H1 (cell line): ENCODE data around the gene CD47. TPM values are rescaled to one million over a fixed set of nuclear protein-coding genes. Genes with fewer than 3 reads are reported as not detected.

ENCODE experiments used
- CTCF ChIA-PET: fragments of 300-600 bp; sonication (Branson Sonifier 250); formaldehyde crosslinking; loops from one replicate; lab custom pipeline; 2021; ENCODE audit not compliant: partially characterized antibody; lab: Charles Lee
- POLR2A ChIA-PET: fragments of 300-600 bp; sonication (Branson Sonifier 250); formaldehyde crosslinking; loops from one replicate; lab custom pipeline; 2021; ENCODE audit warnings: inconsistent platforms; ENCODE audit not compliant: partially characterized antibody; lab: Charles Lee
- DNase-seq, 2 experiments: peaks; one replicate each; pipeline versions ENCODE4 v3.0.0 to v3.0.0-alpha.2; 2010 to 2022; ENCODE audit warnings: low spot score in 2 of 2, low read depth in 1 of 2, mixed read lengths in 1 of 2
- FAIRE-seq: peaks from 2 replicates; lab custom pipeline; 2011; peaks lifted over from hg19 to GRCh38; lab: Jason Lieb, UNC
- H2AFZ ChIP-seq: 2 replicates; pipeline ENCODE4 v1.8.1; 2012; ENCODE audit warnings: low read length, inconsistent platforms
- H2AK5ac ChIP-seq: 2 replicates; pipeline ENCODE4 v1.6.1; 2013; ENCODE audit warnings: low read depth, low read length
- H2BK120ac ChIP-seq: replicated peaks from 2 replicates; pipeline ENCODE3; 2013; ENCODE audit warnings: low read depth, low read length, inconsistent platforms
- H2BK12ac ChIP-seq: 2 replicates; pipeline ENCODE4 v1.6.1; 2013; ENCODE audit warnings: low read depth, low read length
- H2BK15ac ChIP-seq: 2 replicates; pipeline ENCODE4 v1.6.1; 2013; ENCODE audit warnings: low read length
- H2BK20ac ChIP-seq: 2 replicates; pipeline ENCODE4 v1.6.1; 2013; ENCODE audit warnings: low read length
- H2BK5ac ChIP-seq: 2 replicates; pipeline ENCODE4 v1.6.1; 2013; ENCODE audit warnings: low read depth, low read length
- H3K14ac ChIP-seq: 2 replicates; pipeline ENCODE4 v1.6.1; 2013; ENCODE audit warnings: inconsistent platforms; ENCODE audit not compliant: insufficient read length
- H3K18ac ChIP-seq: 2 replicates; pipeline ENCODE4 v1.6.1; 2013; ENCODE audit warnings: low read length; ENCODE audit errors: extremely low read depth
- H3K23ac ChIP-seq: 2 replicates; pipeline ENCODE4 v1.6.1; 2013; ENCODE audit warnings: inconsistent platforms; ENCODE audit not compliant: insufficient read length
- H3K23me2 ChIP-seq: 2 replicates; pipeline ENCODE4 v1.6.1; 2013; ENCODE audit warnings: low read depth, low read length
- H3K27ac ChIP-seq: 2 replicates; pipeline ENCODE4 v1.6.1; 2011; ENCODE audit warnings: low read depth, low read length, inconsistent platforms
- H3K27me3 ChIP-seq, 4 experiments: replicated peaks in 1 of 4; 1 replicate in 1 of 4; 2 replicates in 3 of 4; pipeline versions ENCODE4 v1.6.1 to v1.8.1; 2011 to 2013; ENCODE audit warnings: low read length in 3 of 4, mild to moderate bottlenecking in 3 of 4, inconsistent platforms in 2 of 4, mixed read lengths in 2 of 4, moderate library complexity in 1 of 4; ENCODE audit not compliant: control insufficient read depth in 3 of 4, insufficient read depth in 3 of 4; ENCODE audit errors: extremely low read depth in 1 of 4
- H3K36me3 ChIP-seq, 4 experiments: 2 replicates each; pipeline versions ENCODE4 v1.6.1 to v1.8.1; 2011 to 2013; ENCODE audit warnings: mild to moderate bottlenecking in 4 of 4, low read length in 3 of 4, moderate library complexity in 2 of 4, control low read depth in 1 of 4, inconsistent platforms in 1 of 4; ENCODE audit not compliant: insufficient read depth in 4 of 4, control insufficient read depth in 2 of 4
- H3K4ac ChIP-seq: replicated peaks from 2 replicates; pipeline ENCODE3; 2013; ENCODE audit warnings: low read length, low read depth, mixed read lengths, inconsistent platforms; ENCODE audit not compliant: insufficient read length
- H3K4me1 ChIP-seq, 4 experiments: replicated peaks in 1 of 4; 1 replicate in 1 of 4; 2 replicates in 3 of 4; pipeline versions ENCODE4 v1.6.1 to v1.8.1; 2011 to 2013; ENCODE audit warnings: low read length in 3 of 4, inconsistent platforms in 2 of 4, mixed read lengths in 1 of 4; ENCODE audit not compliant: insufficient read depth in 4 of 4, control insufficient read depth in 3 of 4
- H3K4me2 ChIP-seq, 2 experiments: 2 replicates each; pipeline versions ENCODE4 v1.6.1 to v1.8.1; 2011 to 2013; ENCODE audit warnings: low read depth in 2 of 2, low read length in 2 of 2, control low read depth in 1 of 2, inconsistent platforms in 1 of 2, mild to moderate bottlenecking in 1 of 2; ENCODE audit not compliant: insufficient read depth in 1 of 2
- H3K4me3 ChIP-seq, 4 experiments: fragments of 200-600, 300-600 bp in 1 of 4; sonication (generic), shearing (Covaris generic), sonication (Bioruptor Twin) in 1 of 4; 2 replicates each; pipeline versions ENCODE4 v1.5.1 to v1.8.1; 2011 to 2016; ENCODE audit warnings: low read length in 4 of 4, low read depth in 3 of 4, control low read depth in 2 of 4, inconsistent platforms in 2 of 4, mild to moderate bottlenecking in 2 of 4, mixed read lengths in 1 of 4, moderate library complexity in 1 of 4; ENCODE audit not compliant: insufficient read depth in 2 of 4; ENCODE audit errors: extremely low read depth in 1 of 4
- H3K56ac ChIP-seq: replicated peaks from 2 replicates; pipeline ENCODE3; 2013; ENCODE audit warnings: low read depth, mild to moderate bottlenecking, mixed read lengths, low read length, inconsistent platforms; ENCODE audit not compliant: insufficient read length
- H3K79me1 ChIP-seq: 2 replicates; pipeline ENCODE4 v1.6.1; 2013; ENCODE audit warnings: low read depth, low read length, control low read depth
- H3K79me2 ChIP-seq, 2 experiments: 2 replicates each; pipeline versions ENCODE4 v1.6.1 to v1.8.1; 2012 to 2013; ENCODE audit warnings: low read length in 2 of 2, mild to moderate bottlenecking in 2 of 2, inconsistent platforms in 1 of 2; ENCODE audit not compliant: insufficient read depth in 2 of 2, control insufficient read depth in 1 of 2
- H3K9ac ChIP-seq, 4 experiments: replicated peaks in 1 of 4; 1 replicate in 1 of 4; 2 replicates in 3 of 4; pipeline versions ENCODE4 v1.6.1 to v1.8.1; 2011 to 2013; ENCODE audit warnings: low read depth in 3 of 4, low read length in 3 of 4, control low read depth in 2 of 4, mild to moderate bottlenecking in 2 of 4, moderate library complexity in 2 of 4, inconsistent platforms in 1 of 4; ENCODE audit errors: extremely low read depth in 1 of 4
- H3K9me3 ChIP-seq, 2 experiments: 2 replicates each; pipeline versions ENCODE4 v1.6.1 to v1.8.1; 2012 to 2013; ENCODE audit warnings: mild to moderate bottlenecking in 2 of 2, moderate library complexity in 2 of 2, control low read depth in 1 of 2, inconsistent platforms in 1 of 2, low read depth in 1 of 2, low read length in 1 of 2, mixed read lengths in 1 of 2; ENCODE audit not compliant: insufficient read depth in 2 of 2
- H4K20me1 ChIP-seq, 2 experiments: replicated peaks in 1 of 2; 2 replicates each; pipeline versions ENCODE3 to v1.8.1; 2011 to 2013; ENCODE audit warnings: inconsistent platforms in 2 of 2, low read length in 2 of 2, mild to moderate bottlenecking in 1 of 2; ENCODE audit not compliant: insufficient read depth in 2 of 2, control insufficient read depth in 1 of 2
- H4K5ac ChIP-seq: 2 replicates; pipeline ENCODE4 v1.6.1; 2013; ENCODE audit warnings: low read length, low read depth, mixed read lengths, inconsistent platforms; ENCODE audit not compliant: insufficient read length
- H4K8ac ChIP-seq: 2 replicates; pipeline ENCODE4 v1.8.0; 2013; ENCODE audit warnings: mild to moderate bottlenecking, moderate library complexity, low read length, inconsistent platforms; ENCODE audit not compliant: insufficient read depth; ENCODE audit errors: extremely low read depth
- H4K91ac ChIP-seq: replicated peaks from 2 replicates; pipeline ENCODE3; 2013; ENCODE audit warnings: low read length, mixed read lengths, inconsistent platforms; ENCODE audit not compliant: insufficient read length
- ASH2L ChIP-seq: fragments of 200-600, 300-600 bp; sonication (generic); IDR thresholded peaks from one replicate; pipeline ENCODE4 v1.7.1; 2017; ENCODE audit warnings: low read length
- CTBP2 ChIP-seq: IDR thresholded peaks from 2 replicates; pipeline ENCODE4 v1.7.0; 2011; ENCODE audit warnings: borderline replicate concordance, mild to moderate bottlenecking, moderate library complexity, mixed read lengths, low read length; ENCODE audit not compliant: insufficient read depth, insufficient read length
- SIN3A ChIP-seq, 2 experiments: IDR thresholded peaks in 1 of 2; conservative IDR thresholded peaks in 1 of 2; 2 replicates each; pipeline ENCODE4 v1.6.1; 2011 to 2012; ENCODE audit warnings: low read length in 2 of 2, improper control_type of control experiment in 1 of 2, low read depth in 1 of 2, mild to moderate bottlenecking in 1 of 2
- SP4 ChIP-seq: IDR thresholded peaks from 2 replicates; pipeline ENCODE4 v1.6.1; 2012; ENCODE audit warnings: low read length, inconsistent platforms
- TBP ChIP-seq: IDR thresholded peaks from 2 replicates; pipeline ENCODE4 v1.6.1; 2011; ENCODE audit warnings: low read depth, low read length, improper control_type of control experiment
- YY1 ChIP-seq: IDR thresholded peaks from 2 replicates; pipeline ENCODE4 v1.6.1; 2011; ENCODE audit warnings: low read depth, mild to moderate bottlenecking, low read length
- WGBS, 2 experiments: shearing (Covaris generic) in 1 of 2; methylation state at CpG; one replicate each; pipeline versions ENCODE4 v1.1.6 to v1.1.7; 2013 to 2015; ENCODE audit warnings: low lambda C conversion rate in 2 of 2, mixed read lengths in 2 of 2, inconsistent platforms in 1 of 2, low coverage in 1 of 2, missing lambda C conversion rate in 1 of 2; ENCODE audit not compliant: insufficient replicate concordance in 2 of 2, insufficient coverage in 1 of 2, insufficient read length in 1 of 2; ENCODE audit errors: extremely low coverage in 1 of 2, missing lambda C conversion rate in 1 of 2; 5-methylcytosine and 5-hydroxymethylcytosine counted together
- polyA plus RNA-seq, 7 experiments: library from polyadenylated mRNA; depleted of rRNA in 3 of 7; stranded (reverse) in 5 of 7; unstranded in 2 of 7; fragments of >200 nt in 5 of 7; fragments of 200-250 nt in 2 of 7; gene quantifications; 1 replicate in 5 of 7; 2 replicates in 1 of 7; 4 replicates in 1 of 7; pipeline versions ENCODE4 v1.2.1 to v1.2.3, GENCODE V29; 2011 to 2013; ENCODE audit warnings: missing spikeins in 2 of 7, mixed read lengths in 2 of 7
- total RNA-seq: library from RNA; stranded (reverse); fragmentation: NEBNext Ultra II Directional; extraction: Animal tissue kit (Norgen Biotek cat#: 25700); gene quantifications from 2 replicates; pipeline ENCODE4 v1.2.1, GENCODE V29; 2021

CD47 gene
- total and polyA plus RNA-seq, 2 of the 8 experiments (the other 6 are each of a cell fraction or from before 2014, with no cell fraction given), result 14.4 to 19.3 TPM

DNA sequence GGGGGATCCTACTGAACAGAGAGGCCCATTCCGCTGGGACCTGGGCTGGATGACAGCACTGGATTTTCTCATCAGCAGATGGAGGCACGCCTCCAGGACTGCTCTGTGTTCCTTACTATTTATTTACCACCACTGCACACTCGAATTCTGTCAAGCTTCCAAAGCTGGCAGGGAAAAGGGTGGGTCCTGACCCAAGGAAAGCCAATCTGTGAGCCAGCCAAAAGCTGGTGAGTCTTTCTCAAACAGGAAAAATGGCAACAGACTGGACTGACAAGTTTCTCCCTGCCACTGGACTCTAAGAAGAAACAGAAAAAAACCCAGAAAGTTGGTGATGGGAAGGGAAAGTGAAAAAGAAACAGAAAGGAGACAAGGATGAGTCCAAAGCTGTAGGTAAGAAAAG lies 37.8 kb downstream of the CD47 start:
- Histone ChIP-seq H3K79me2 (no peaks in the 10 kb centered on the region), H4K8ac (no peak overlapping the region), H4K20me1 (no peaks in the 10 kb centered on the region), H3K14ac (no peak overlapping the region), H2AK5ac (no peak overlapping the region), H3K56ac (no peak overlapping the region), H3K4me2 (no peak overlapping the region), H2BK20ac (no peak overlapping the region), H2BK5ac (no peak overlapping the region), H3K9me3 (no peaks in the 10 kb centered on the region), H3K23ac (no peak overlapping the region), H3K4ac (no peak overlapping the region), H3K27me3 (no peaks in the 10 kb centered on the region), H3K4me3 (no peak overlapping the region), H3K79me1 (no peaks in the 10 kb centered on the region), H3K36me3 (no peaks in the 10 kb centered on the region), H2BK120ac (no peak overlapping the region), H3K9ac (no peak overlapping the region), H2BK15ac (no peak overlapping the region), H3K23me2 (no peaks in the 10 kb centered on the region), H4K5ac (no peak overlapping the region), H2BK12ac (no peak overlapping the region), H2AFZ (no peak overlapping the region), H4K91ac (no peak overlapping the region), H3K18ac (no peak overlapping the region), H3K4me1 (no peaks in the 10 kb centered on the region), H3K27ac (no peak overlapping the region)
- DNase-seq, result no peak
- 74% methylated on average over 3 of the region's 3 CpGs; no CpG with 5 or more reads in 1 of the 2 experiments for WGBS, 2 experiments
- POLR2A ChIA-PET, result interaction anchor here (1.2 kb wide), 1 partner anchor 20 kb away, joined by 3 read pairs; no protein-coding TSS in a partner anchor
- CTCF ChIA-PET, result interaction anchor here (2.5 kb wide), 1 partner anchor 13 kb away, joined by 10 read pairs; no protein-coding TSS in a partner anchor
- FAIRE-seq, result no peak
- no peak for TF ChIP-seq TBP
- TF ChIP-seq CTBP2, result no peak
- TF ChIP-seq SIN3A (conservative IDR thresholded peaks at IDR 0.05 in 1 of 2, IDR thresholded peaks at IDR 0.05 in 1 of 2; ENCODE audit: low read depth in 1 of 2, low read length in 2 of 2), result no peak
- TF ChIP-seq ASH2L, result no peak
- TF ChIP-seq SP4, result no peak
- no peak for TF ChIP-seq YY1
